Stimulated activated naive CD4-positive, alpha-beta T cell treated with Interleukin-2 at 50 U/mL for 16 hours (primary cell): ENCODE data around the gene NFATC1.

Experiments used
- DNase-seq: peaks from one replicate; lab custom pipeline; 2025; lab: John Stamatoyannopoulos, UW

Gene NFATC1

GRCh38 chr18:79507546-79508480, 112.1 kb downstream of the NFATC1 start:
- no peak for DNase-seq

- no peak for DNase-seq
Measured at GRCh38 chr18:79508565-79509535, 113.1 kb downstream of the NFATC1 start.

GRCh38 chr18:79509536-79509930, 113.8 kb downstream of the NFATC1 start:
- no peak for DNase-seq

- DNase-seq: no peak
Measured at GRCh38 chr18:79510046-79510685, 114.4 kb downstream of the NFATC1 start.

- DNase-seq: no peak
Measured at GRCh38 chr18:79510731-79511241, 115.1 kb downstream of the NFATC1 start.

GRCh38 chr18:79511271-79511670, 115.5 kb downstream of the NFATC1 start:
- no peak for DNase-seq

- DNase-seq: no peak
Measured at GRCh38 chr18:79511671-79512301, 116.1 kb downstream of the NFATC1 start.

GRCh38 chr18:79512461-79513380, 117.0 kb downstream of the NFATC1 start:
- no peak for DNase-seq

- no peak for DNase-seq
Measured at GRCh38 chr18:79513381-79514081, 117.8 kb downstream of the NFATC1 start.

GRCh38 chr18:79515331-79515730, 119.6 kb downstream of the NFATC1 start:
- no peak for DNase-seq

- no peak for DNase-seq
Measured at GRCh38 chr18:79515944-79516351, 120.2 kb downstream of the NFATC1 start.

GRCh38 chr18:79516441-79516931, 120.8 kb downstream of the NFATC1 start:
- no peak for DNase-seq

GRCh38 chr18:79517341-79517740, 121.6 kb downstream of the NFATC1 start:
- peak; percentile 42 for DNase-seq

GRCh38 chr18:79518028-79518682, 122.4 kb downstream of the NFATC1 start:
- DNase-seq: no peak

GRCh38 chr18:79518683-79519128, 123.0 kb downstream of the NFATC1 start:
- DNase-seq: no peak

- DNase-seq: peak; percentile 28
Measured at GRCh38 chr18:79519751-79520477, 124.2 kb downstream of the NFATC1 start.

- DNase-seq: no peak
Measured at GRCh38 chr18:79520478-79521390, 125.0 kb downstream of the NFATC1 start.
